Fibroblast of skin of scalp (primary cell): ENCODE measurements around the gene SUN1.

Experiments used
- DNase-seq: peaks from one replicate; pipeline ENCODE4 v3.0.0-alpha.2; 2013

Gene SUN1

GRCh38 chr7:894164-894867 is 62.0 kb downstream of the SUN1 start:
- no peak for DNase-seq

GRCh38 chr7:894927-895450 is 62.7 kb downstream of the SUN1 start:
- no peak for DNase-seq

GRCh38 chr7:895451-896052 is 63.3 kb downstream of the SUN1 start:
- DNase-seq: no peak

GRCh38 chr7:896346-897075 is 64.2 kb downstream of the SUN1 start:
- DNase-seq: no peak

- no peak for DNase-seq
Observed at GRCh38 chr7:897086-897485, 64.8 kb downstream of the SUN1 start.

GRCh38 chr7:897771-898376 is 65.6 kb downstream of the SUN1 start:
- DNase-seq: no peak

GRCh38 chr7:898460-898854 is 66.2 kb downstream of the SUN1 start:
- DNase-seq: no peak

GRCh38 chr7:898855-899681 is 66.8 kb downstream of the SUN1 start:
- DNase-seq: no peak

- DNase-seq: no peak
Observed at GRCh38 chr7:899806-900205, 67.5 kb downstream of the SUN1 start.

- no peak for DNase-seq
Observed at GRCh38 chr7:900331-901040, 68.2 kb downstream of the SUN1 start.

- no peak for DNase-seq
Observed at GRCh38 chr7:901041-901387, 68.7 kb downstream of the SUN1 start.

GRCh38 chr7:901388-902154 is 69.3 kb downstream of the SUN1 start:
- DNase-seq: peak; percentile 90

- no peak for DNase-seq
Observed at GRCh38 chr7:902996-903395, 70.7 kb downstream of the SUN1 start.

- no peak for DNase-seq
Observed at GRCh38 chr7:903921-904755, 71.9 kb downstream of the SUN1 start.

GRCh38 chr7:904847-905246 is 72.6 kb downstream of the SUN1 start:
- DNase-seq: peak; percentile 36

GRCh38 chr7:906776-907157 is 74.5 kb downstream of the SUN1 start:
- DNase-seq: no peak

GRCh38 chr7:907158-907980 is 75.1 kb downstream of the SUN1 start:
- DNase-seq: no peak

- no peak for DNase-seq
Observed at GRCh38 chr7:908159-908581, 75.9 kb downstream of the SUN1 start.
